ENCODE results near the gene MAT1A.

DNA sequence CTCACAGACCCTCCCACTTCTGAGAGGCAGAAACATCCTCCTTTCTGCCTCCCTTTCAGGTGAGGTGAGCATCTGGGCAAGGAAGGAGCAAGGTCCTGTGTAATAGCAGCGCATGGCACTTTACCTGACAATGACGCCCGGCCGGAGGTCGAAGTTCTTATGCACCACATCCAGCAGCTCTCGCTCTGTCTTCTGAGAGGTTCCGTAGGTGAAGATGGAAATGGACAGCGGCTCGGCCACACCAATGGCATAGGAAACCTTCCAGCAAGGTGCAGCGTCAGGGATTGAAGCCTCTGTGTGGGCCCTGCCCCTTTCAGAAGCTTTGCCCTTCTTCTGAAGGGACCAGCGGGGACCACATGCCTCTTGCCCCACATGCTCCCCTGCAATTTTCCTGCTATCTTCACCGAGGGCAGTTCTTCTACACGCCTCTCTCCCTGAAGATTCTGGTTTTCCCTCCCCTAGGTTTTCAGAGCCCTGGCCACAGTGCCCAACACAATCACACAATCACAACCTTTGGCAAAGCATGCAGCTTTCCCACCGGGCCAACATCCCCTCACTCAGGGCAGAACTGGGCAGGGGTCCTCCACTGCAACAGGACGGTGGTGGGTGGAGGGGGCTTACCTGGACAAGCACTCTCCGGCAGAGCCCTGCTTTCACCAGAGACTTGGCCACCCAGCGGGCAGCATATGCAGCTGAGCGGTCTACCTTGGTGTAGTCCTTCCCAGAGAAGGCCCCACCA lies 14.9 kb downstream of the MAT1A start:
- TF ChIP-seq, protein P1, sequence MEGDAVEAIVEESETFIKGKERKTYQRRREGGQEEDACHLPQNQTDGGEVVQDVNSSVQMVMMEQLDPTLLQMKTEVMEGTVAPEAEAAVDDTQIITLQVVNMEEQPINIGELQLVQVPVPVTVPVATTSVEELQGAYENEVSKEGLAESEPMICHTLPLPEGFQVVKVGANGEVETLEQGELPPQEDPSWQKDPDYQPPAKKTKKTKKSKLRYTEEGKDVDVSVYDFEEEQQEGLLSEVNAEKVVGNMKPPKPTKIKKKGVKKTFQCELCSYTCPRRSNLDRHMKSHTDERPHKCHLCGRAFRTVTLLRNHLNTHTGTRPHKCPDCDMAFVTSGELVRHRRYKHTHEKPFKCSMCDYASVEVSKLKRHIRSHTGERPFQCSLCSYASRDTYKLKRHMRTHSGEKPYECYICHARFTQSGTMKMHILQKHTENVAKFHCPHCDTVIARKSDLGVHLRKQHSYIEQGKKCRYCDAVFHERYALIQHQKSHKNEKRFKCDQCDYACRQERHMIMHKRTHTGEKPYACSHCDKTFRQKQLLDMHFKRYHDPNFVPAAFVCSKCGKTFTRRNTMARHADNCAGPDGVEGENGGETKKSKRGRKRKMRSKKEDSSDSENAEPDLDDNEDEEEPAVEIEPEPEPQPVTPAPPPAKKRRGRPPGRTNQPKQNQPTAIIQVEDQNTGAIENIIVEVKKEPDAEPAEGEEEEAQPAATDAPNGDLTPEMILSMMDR (IDR thresholded peaks at IDR 0.05 in 8 of 11, conservative IDR thresholded peaks at IDR 0.05 in 3 of 11), result no peak
- no peak for TF ChIP-seq POLR2A (IDR thresholded peaks at IDR 0.05)
